Measurements from ENCODE around the gene CNPY1.
A peak's percentile ranks its signal among the peaks of the same experiment; 100 is the strongest.

Gene CNPY1

DNA sequence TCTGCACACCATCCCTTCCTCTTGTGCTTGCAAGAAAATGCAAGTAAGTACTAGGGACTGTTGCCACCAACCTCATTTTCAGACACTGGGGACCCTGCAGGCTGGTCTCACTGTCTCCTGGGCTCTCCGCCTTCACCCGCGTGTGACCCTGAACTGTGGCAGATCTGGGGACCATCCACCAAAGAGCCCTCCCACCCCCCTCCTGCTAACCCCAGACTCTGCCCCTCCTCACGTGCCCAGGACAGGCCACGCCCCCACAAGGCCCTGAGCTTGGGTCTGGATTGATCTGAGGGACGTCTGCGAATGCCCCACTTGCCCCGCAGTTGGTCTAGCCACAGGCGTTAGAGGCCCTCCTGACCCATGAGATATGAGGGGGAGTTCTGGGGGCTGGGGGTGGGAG is 8.1 kb downstream of the CNPY1 start:
- TF ChIP-seq, protein P1, sequence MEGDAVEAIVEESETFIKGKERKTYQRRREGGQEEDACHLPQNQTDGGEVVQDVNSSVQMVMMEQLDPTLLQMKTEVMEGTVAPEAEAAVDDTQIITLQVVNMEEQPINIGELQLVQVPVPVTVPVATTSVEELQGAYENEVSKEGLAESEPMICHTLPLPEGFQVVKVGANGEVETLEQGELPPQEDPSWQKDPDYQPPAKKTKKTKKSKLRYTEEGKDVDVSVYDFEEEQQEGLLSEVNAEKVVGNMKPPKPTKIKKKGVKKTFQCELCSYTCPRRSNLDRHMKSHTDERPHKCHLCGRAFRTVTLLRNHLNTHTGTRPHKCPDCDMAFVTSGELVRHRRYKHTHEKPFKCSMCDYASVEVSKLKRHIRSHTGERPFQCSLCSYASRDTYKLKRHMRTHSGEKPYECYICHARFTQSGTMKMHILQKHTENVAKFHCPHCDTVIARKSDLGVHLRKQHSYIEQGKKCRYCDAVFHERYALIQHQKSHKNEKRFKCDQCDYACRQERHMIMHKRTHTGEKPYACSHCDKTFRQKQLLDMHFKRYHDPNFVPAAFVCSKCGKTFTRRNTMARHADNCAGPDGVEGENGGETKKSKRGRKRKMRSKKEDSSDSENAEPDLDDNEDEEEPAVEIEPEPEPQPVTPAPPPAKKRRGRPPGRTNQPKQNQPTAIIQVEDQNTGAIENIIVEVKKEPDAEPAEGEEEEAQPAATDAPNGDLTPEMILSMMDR (IDR thresholded peaks at IDR 0.05; ENCODE audit: low read depth, low read length) = no peak
- no peak overlapping the region for H3K4me3 ChIP-seq (replicated peaks in 1 of 2; ENCODE audit: low read depth in 2 of 2, low read length in 2 of 2)
- DNase-seq (ENCODE audit: low read depth in 2 of 2) = no peak

DNA sequence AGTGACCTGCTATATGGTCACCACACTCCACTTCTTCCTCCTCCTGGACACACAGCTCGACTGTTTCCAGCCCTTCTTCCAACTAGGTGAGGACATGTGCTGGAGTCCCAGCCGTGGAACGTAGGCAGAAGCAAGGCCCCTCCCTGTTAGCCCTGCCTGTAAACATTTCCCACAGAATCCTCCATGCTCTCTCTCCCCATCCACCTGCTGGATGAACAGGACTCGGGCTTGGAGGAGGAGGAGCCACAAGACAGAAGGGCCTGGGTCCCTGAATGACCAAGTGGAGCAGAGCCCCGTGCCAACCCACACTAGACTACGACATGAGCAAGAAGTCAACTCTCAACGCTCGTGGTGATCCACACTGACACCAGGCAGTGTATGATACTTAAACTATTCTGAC is 9.9 kb downstream of the CNPY1 start:
- no peak for DNase-seq (ENCODE audit: low read depth in 2 of 2)
- TF ChIP-seq, protein P1 (IDR thresholded peaks at IDR 0.05; ENCODE audit: low read depth, low read length) = no peak
- H3K4me3 ChIP-seq (replicated peaks in 1 of 2; ENCODE audit: low read depth in 2 of 2, low read length in 2 of 2) = no peak overlapping the region

DNA sequence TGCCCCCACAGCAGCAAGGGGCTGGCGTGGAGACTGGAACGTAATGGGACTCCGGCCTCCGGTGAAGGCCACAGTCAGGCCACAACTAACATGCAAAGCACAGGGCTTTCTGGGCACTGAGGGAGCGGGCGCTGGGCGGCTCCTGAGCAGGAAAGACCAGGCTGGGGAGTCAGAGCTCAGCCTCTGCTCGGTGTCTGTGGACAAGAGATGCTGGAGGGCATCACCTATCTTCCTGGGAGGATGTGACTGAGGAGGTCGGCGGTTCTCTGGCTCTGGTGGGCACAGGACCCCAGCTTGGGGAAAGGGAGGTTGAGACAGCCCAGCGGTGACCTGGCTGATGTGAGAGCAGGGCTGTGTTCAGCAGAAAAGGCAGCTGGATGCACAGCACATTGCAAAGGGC is 11.7 kb downstream of the CNPY1 start:
- TF ChIP-seq, protein P1 (IDR thresholded peaks at IDR 0.05; ENCODE audit: low read depth, low read length) = no peak
- DNase-seq (ENCODE audit: low read depth in 2 of 2) = no peak
- no peak overlapping the region for H3K4me3 ChIP-seq (replicated peaks in 1 of 2; ENCODE audit: low read depth in 2 of 2, low read length in 2 of 2)

DNA sequence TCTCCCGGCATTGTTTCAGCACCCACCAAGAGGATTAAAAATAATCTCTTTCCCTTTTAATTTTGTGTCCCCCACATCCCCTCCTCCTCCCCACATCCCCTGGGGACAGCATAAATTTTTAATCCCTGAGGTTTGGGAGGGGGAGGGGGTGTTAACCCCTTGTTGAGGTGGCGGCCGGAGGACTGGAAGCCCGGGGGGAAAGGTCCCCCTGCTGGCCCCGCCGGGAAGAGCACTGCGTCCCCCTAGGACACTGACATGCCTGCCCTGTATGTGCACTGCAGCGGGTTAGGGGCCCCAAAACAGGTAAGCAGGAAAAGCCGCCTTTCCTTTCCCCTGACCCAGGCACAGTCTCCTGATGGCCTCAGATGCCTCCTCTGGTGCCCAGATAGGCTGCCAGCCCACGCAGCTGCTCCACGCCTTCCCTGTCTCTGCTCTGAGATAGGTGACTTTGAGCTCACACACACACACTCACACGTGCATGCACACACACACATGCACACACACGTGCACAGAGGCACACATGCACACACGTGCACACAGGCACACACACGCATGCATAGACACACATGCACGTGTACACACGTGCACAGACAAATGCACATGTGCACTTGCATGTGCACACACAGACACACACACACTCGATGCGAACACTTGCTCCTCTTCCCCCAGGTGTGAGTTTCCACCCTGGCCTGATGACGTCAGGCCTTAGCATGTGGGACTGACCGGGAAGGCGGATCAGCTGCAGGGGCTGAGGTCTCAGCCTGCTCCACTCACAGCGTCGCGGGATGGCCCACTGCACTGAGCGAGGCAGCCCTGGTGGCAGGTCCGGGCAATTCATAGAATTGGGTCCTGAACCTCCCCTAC is 12.3 kb downstream of the CNPY1 start:
- TF ChIP-seq, protein P1 (IDR thresholded peaks at IDR 0.05; ENCODE audit: low read depth, low read length) = peak; percentile 67
- peak; percentile 14 to 16 for DNase-seq (ENCODE audit: low read depth in 2 of 2)
- no peak overlapping the region for H3K4me3 ChIP-seq (replicated peaks in 1 of 2; ENCODE audit: low read depth in 2 of 2, low read length in 2 of 2)

DNA sequence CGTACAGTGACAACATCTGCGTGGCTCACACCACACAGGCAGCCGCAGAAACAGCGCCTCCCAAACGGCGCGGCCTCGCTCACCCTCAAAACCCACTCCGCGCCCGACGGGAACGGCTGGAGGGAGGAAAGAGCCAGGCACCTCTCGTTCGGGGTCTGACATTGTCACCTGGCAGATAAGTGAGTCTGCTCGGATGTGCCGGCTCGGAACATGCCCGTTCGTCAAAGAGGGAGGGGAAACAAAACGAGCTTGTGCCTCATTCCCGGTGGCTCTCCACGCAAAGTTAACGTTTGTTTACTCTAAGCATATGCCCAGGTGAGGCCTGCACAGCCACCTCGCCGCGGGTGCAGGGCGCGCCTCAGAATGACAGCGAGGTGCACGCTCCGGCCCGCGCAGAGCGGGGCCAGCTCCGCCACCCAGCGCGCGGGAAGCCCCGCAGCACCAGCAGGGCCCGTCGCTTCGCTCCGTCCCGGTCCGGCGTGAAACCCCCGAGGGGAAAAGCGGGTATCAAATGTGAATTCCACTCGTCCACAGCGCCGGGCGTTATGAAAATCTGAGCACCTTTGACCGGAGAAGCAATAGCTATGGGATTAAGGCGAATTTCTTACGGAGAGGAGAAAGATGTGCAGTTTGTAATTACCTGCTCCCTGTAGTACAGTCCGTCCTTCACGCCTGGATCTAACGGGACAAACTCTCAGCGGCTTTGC is 13.1 kb downstream of the CNPY1 start:
- DNase-seq (ENCODE audit: low read depth in 2 of 2) = no peak
- TF ChIP-seq, protein P1 (IDR thresholded peaks at IDR 0.05; ENCODE audit: low read depth, low read length) = no peak
- no peak overlapping the region for H3K4me3 ChIP-seq (replicated peaks in 1 of 2; ENCODE audit: low read depth in 2 of 2, low read length in 2 of 2)

DNA sequence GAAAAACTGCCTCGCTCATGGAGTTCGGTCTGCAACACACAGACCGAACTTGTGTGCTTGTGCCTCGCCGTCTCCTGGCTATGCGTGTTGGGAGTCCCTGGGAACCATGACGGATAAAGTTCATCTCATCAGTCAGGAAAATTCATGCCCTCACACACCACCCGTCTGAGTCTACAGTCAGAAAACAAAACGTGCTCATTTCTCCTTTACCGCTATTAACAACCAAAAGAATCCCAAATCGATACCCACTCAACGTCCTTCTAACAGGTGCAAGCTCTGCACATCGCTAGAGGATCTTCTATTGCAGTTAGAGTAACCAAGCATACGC is 13.6 kb downstream of the CNPY1 start:
- DNase-seq (ENCODE audit: low read depth in 2 of 2) = no peak
- TF ChIP-seq, protein P1 (IDR thresholded peaks at IDR 0.05; ENCODE audit: low read depth, low read length) = no peak
- H3K4me3 ChIP-seq (replicated peaks in 1 of 2; ENCODE audit: low read depth in 2 of 2, low read length in 2 of 2) = no peak overlapping the region
